Measurements from ENCODE around the gene LSM14A.

DNA sequence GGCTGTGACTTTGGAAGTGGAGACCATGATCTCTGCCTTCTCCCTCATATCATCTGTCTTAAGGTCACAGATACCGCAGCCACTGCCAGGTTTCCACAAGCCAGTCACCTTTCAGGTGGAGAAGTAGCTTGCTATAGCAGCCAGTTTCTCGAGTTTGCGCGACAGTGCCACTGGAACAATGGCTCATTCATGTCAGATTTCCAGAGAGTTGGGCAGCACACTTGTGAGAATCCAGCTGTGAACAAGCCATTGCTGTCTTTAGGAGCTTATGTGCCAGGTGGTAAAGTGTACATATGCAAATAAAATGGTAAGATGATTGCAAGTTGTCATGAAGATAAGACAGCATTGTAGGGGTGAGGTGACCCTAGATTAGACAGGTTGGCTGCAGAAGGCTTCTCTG lies 104.3 kb downstream of the LSM14A start:
- TF ChIP-seq, protein P1, sequence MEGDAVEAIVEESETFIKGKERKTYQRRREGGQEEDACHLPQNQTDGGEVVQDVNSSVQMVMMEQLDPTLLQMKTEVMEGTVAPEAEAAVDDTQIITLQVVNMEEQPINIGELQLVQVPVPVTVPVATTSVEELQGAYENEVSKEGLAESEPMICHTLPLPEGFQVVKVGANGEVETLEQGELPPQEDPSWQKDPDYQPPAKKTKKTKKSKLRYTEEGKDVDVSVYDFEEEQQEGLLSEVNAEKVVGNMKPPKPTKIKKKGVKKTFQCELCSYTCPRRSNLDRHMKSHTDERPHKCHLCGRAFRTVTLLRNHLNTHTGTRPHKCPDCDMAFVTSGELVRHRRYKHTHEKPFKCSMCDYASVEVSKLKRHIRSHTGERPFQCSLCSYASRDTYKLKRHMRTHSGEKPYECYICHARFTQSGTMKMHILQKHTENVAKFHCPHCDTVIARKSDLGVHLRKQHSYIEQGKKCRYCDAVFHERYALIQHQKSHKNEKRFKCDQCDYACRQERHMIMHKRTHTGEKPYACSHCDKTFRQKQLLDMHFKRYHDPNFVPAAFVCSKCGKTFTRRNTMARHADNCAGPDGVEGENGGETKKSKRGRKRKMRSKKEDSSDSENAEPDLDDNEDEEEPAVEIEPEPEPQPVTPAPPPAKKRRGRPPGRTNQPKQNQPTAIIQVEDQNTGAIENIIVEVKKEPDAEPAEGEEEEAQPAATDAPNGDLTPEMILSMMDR (conservative IDR thresholded peaks at IDR 0.05; ENCODE audit: low read length), result no peak
- no peak for TF ChIP-seq EZH2phosphoT487 (IDR thresholded peaks at IDR 0.05; ENCODE audit: borderline replicate concordance, low read depth, low read length)

All from OCI-LY7 (cell line).